Measurements from ENCODE around the gene GARIN5A.

GARIN5A gene

DNA sequence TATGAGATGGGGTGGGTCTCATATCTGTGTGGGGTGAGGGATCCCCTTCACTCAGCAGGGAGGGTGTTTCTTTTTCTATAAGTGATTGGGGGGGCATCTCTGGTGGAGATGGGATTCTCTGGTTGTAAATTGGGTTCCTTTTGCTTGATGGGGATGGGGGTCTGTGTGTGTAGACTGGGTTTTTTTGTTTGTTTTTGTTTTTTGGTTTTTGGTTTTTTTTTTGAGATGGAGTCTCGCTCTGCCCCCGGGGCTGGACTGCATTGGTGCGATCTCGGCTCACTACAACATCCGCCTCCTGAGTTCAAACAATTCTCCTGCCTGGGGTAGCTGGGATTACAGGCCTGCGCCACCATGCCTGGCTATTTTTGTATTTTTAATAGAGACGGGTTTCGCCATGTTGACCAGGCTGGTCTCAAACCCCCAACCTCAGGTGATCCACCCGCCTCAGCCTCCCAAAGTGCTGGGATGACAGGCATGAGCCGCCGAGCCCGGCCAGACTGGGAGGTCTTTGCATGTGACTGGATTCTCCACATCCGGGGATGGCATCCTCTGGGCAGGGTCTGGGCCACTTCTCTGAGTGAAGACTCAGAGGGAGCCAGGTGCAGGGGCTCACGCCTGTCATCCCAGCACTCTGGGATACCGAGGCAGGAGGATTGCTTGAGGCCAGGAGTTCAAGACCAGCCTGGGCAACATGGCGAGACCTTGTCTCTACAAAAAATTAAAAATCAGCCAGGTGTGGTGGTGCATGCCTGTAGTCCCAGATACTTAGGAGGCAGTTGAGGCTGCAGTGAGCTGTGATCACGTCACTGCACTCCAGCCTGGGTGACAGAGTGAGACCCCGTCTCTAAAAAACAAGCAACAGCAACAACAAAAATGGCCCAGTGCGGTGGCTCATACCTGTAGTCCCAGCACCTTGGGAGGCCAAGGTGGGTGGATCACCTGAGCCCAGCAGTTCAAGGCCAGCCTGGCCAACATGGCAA lies 43.2 kb downstream of the GARIN5A start:
- peak overlapping the region; percentile 57 for H3K4me3 Mint-ChIP-seq
- intact Hi-C loops (cut with micrococcal nuclease), result no loop called here
- H3K27ac Mint-ChIP-seq, result peak overlapping the region; percentile 99
- peaks cover 53% of the 10 kb centered on the region for H3K4me1 Mint-ChIP-seq (ENCODE audit: low read depth)
- peaks cover 6% of the 10 kb centered on the region for H3K36me3 Mint-ChIP-seq (ENCODE audit: low read depth)
- H3K9me3 Mint-ChIP-seq, result no peaks in the 10 kb centered on the region
- H3K27me3 Mint-ChIP-seq, result peaks cover 41% of the 10 kb centered on the region

DNA sequence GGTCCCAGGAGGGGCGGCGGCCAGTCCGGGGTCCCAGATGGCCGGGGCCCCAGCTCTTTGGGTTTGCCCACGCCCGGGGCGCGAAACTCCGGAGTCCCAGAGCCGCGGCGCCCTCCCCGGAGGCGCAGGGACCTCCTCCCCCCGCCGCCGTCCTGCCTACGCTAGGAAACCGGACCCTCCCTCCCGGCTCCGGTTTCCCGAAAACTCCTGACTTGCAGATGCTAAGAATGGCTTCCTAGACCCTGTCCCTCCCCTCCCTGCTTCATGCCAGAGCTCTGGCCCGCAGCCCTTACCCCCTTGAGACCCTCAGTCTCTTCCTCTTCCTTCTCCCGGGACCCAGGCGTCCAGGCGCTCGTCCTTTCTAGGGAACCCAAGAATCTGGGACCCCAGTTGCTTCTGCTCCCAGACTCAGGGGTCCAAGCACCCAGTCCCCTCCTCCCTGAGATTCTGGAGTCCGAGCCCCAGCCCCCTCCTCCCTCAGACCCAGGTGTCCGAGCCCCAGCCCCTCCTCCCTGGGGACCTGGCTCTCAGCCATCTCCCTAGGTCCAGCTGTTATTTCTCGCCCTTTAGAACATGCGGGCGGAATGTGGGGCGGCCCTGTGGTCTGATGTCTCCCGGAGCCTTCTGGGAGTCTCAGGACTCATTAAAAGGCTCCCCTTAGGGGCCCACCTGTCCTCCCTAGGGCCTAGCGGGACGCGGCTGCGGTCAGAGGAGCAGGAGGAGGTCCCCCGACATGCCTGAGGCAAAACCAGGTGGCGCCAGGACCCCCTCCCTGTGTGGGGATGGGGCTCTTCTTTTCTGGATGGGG lies 44.2 kb downstream of the GARIN5A start, which contains the start of gene MYBPC2:
Gene MYBPC2 (plus strand): TSS at position 672 of the 808 bp plus-strand sequence. CDS start 62 bp downstream, at position 734.
- Mint-ChIP-seq H3K36me3 (ENCODE audit: low read depth) (peaks cover 6% of the 10 kb centered on the region), H3K4me1 (ENCODE audit: low read depth) (peaks cover 59% of the 10 kb centered on the region), H3K4me3 (peak within 1 kb of the TSS; percentile 80), H3K9me3 (no peaks in the 10 kb centered on the region), H3K27ac (peak within 1 kb of the TSS; percentile 99), H3K27me3 (peaks cover 35% of the 10 kb centered on the region)
- intact Hi-C loops (cut with micrococcal nuclease), result no loop called here

DNA sequence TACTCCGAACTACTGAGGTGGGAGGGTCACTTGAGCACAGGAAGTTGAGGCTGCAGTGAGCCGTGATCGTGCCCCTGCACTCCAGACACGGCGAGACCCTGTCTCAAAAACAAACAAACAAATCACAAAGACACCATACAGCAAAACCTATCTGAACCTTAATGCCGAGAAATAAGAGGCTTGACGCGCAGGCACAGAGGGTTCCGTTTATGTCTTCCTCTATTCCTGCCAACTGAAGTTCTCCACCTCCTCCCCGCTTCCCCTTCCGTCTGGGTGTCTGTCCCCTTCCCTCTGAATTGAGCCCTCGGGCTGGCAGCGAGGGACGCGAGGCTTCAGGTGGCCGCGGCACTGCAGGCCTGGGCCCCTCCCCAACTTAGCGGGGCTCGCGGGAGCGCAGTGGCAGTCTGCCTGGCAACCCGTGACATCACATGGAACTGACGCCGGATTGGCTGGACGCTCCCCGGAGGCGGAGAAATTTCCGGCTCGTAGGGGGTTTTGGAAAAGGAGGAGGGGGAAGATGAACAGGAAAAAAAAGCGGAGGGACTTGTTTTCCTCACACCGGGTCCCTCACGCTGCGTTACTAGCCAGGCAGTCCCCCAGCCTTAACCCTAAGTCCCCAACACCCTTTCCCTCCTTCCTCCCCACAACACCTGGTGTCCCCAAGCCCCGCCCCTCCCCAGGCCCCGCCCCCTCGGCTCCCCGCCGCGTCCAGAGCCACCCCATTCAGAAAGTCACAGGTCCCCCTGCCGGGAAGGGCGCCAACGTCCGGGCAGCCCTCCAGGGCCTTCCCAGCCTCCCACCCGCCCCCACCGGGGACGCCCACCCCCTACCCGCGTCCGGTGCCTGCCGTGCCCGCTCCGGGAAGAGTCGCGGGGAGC lies 45.1 kb downstream of the GARIN5A start:
- Mint-ChIP-seq H3K36me3 (ENCODE audit: low read depth) (peaks cover 6% of the 10 kb centered on the region), H3K27ac (peak overlapping the region; percentile 99), H3K4me1 (ENCODE audit: low read depth) (peaks cover 59% of the 10 kb centered on the region), H3K9me3 (no peaks in the 10 kb centered on the region), H3K27me3 (peaks cover 29% of the 10 kb centered on the region), H3K4me3 (peak overlapping the region; percentile 80)
- intact Hi-C loops (cut with micrococcal nuclease), result loop anchor here (1.0 kb wide), 2 partner anchors 16 to 47 kb away; partner anchors contain the start of gene POLD1

DNA sequence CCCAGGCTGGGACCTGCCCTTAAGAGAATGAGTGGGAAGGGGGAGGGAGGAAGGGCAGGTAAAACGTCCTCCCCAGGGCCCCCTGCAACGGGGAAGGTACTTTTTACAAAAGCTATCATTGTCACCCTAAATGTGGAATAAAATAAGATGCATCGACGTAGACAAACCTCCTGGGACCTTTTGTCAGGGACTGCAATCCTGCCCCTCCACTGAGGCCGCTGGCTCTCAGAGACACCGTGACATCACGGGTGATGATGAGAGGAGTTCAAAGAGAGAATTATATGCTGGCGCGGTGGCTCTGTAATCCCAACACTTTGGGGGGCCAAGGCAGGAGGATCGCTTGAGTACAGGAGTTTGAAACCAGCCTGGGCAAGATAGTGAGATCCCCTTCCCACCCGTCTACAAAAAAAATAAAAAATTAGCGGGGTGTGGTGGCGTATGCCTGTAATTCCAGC lies 45.7 kb downstream of the GARIN5A start:
- Mint-ChIP-seq H3K36me3 (ENCODE audit: low read depth) (peaks cover 6% of the 10 kb centered on the region), H3K9me3 (no peaks in the 10 kb centered on the region), H3K27me3 (peaks cover 23% of the 10 kb centered on the region), H3K27ac (peak overlapping the region; percentile 99), H3K4me3 (peak overlapping the region; percentile 80), H3K4me1 (ENCODE audit: low read depth) (peaks cover 56% of the 10 kb centered on the region)
- intact Hi-C loops (cut with micrococcal nuclease), result loop anchor here (1.0 kb wide), 2 partner anchors 16 to 47 kb away; partner anchors contain the start of gene POLD1

DNA sequence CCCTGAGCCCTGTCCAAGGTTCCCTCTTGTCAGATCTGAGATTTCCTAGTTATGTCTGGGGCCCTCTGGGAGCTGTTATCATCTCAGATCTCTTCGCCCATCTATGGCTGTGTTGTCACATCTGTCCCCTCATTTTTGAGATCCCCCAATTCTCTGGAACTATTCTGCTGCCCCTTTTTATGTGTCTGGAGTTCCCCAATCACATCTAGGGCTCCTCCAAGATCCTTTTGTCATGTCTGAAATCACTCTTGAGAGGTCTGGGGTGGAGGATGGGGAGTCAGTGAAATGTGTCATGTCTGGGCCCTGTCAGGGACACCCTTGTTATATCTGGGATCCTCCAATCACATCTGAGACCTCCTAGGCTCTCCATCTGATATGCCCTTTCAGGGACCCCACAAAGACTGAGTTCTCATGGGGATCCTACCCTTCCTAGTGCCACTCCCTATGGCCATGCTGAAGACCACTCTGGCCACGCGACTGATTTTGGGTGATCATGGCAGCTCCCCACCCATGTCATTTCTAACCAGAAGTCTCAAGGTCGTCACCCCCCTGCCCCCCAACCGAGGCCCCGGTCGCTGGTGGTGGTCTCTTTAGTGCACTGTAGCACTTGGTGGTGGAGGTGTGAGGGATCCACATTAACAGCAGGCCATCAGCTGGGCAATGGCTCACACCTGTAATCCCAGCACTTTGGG lies 47.7 kb downstream of the GARIN5A start:
- H3K27ac Mint-ChIP-seq, result peak overlapping the region; percentile 99
- peak overlapping the region; percentile 64 for H3K4me3 Mint-ChIP-seq
- peaks cover 16% of the 10 kb centered on the region for H3K27me3 Mint-ChIP-seq
- H3K4me1 Mint-ChIP-seq (ENCODE audit: low read depth), result peaks cover 49% of the 10 kb centered on the region
- peaks cover 6% of the 10 kb centered on the region for H3K36me3 Mint-ChIP-seq (ENCODE audit: low read depth)
- H3K9me3 Mint-ChIP-seq, result no peaks in the 10 kb centered on the region
- intact Hi-C loops (cut with micrococcal nuclease), result no loop called here

DNA sequence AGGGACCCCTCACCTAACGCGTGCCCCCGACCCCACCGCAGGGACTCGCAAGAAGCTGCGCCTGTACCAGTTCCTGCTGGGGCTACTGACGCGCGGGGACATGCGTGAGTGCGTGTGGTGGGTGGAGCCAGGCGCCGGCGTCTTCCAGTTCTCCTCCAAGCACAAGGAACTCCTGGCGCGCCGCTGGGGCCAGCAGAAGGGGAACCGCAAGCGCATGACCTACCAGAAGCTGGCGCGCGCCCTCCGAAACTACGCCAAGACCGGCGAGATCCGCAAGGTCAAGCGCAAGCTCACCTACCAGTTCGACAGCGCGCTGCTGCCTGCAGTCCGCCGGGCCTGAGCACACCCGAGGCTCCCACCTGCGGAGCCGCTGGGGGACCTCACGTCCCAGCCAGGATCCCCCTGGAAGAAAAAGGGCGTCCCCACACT lies 48.6 kb downstream of the GARIN5A start:
- peaks cover 46% of the 10 kb centered on the region for H3K4me1 Mint-ChIP-seq (ENCODE audit: low read depth)
- intact Hi-C loops (cut with micrococcal nuclease), result no loop called here

DNA sequence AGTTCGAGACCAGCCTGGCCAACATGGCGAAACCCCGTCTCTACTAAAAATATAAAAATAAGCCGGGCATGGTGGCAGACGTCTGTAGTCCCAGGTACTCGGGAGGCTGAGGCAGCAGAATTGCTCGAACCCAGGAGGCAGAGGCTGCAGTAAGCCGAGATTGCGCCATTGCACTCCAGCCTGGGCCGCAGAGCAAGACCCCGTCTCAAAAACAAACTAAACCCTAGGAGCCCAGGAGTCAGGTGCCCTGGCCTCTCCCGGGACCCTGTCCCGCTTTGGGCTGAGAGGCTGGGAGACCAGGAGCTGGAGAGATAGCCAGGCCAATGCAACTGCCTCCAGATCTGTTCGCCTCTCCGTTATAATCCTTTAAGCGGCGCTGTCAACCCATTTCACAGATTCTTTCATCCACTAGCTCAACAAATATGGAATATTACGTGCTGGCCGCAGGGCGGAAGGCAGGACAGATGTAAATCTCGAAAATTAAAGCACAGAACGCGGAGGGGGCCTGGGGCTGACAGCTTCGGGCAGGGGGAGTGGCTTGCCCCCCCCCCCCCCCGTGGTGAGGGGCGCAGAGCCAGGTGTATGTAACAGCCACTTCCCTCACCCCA lies 49.2 kb downstream of the GARIN5A start:
- intact Hi-C loops (cut with micrococcal nuclease), result no loop called here
- H3K4me3 Mint-ChIP-seq, result peak overlapping the region; percentile 64
- H3K27ac Mint-ChIP-seq, result peak overlapping the region; percentile 99
- H3K4me1 Mint-ChIP-seq (ENCODE audit: low read depth), result peaks cover 40% of the 10 kb centered on the region
- peaks cover 6% of the 10 kb centered on the region for H3K36me3 Mint-ChIP-seq (ENCODE audit: low read depth)
- peaks cover 1% of the 10 kb centered on the region for H3K27me3 Mint-ChIP-seq
- no peaks in the 10 kb centered on the region for H3K9me3 Mint-ChIP-seq

More for the DNA sequence above, 48.6 kb downstream of the GARIN5A start:
- Mint-ChIP-seq H3K36me3 (ENCODE audit: low read depth) (peaks cover 6% of the 10 kb centered on the region), H3K4me3 (peak overlapping the region; percentile 64), H3K27me3 (peaks cover 7% of the 10 kb centered on the region), H3K27ac (peak overlapping the region; percentile 99), H3K9me3 (no peaks in the 10 kb centered on the region)

DNA sequence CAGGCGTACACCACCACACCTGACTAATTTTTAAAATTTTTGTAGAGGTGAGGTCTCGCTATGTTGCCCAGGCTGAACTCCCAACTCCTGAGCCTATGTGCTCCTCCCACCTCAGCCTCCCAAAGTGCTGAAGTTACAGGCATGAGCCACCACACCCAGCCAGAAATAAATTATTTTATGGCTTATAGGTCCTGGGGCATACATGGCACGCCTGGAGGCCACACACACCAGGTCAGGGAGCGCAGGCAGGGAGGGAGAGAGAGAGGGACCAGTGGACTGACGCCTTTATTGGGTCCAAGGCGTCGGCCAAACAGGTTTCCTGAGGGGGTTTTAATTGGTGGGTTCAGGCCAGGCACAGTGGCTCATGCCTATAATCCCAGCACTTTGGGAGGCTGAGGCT lies 51.1 kb downstream of the GARIN5A start:
- Mint-ChIP-seq H3K36me3 (ENCODE audit: low read depth) (no peaks in the 10 kb centered on the region), H3K27ac (no peak overlapping the region), H3K27me3 (peaks cover 4% of the 10 kb centered on the region), H3K4me1 (ENCODE audit: low read depth) (peaks cover 27% of the 10 kb centered on the region), H3K4me3 (no peak overlapping the region), H3K9me3 (no peaks in the 10 kb centered on the region)
- intact Hi-C loops (cut with micrococcal nuclease), result no loop called here

DNA sequence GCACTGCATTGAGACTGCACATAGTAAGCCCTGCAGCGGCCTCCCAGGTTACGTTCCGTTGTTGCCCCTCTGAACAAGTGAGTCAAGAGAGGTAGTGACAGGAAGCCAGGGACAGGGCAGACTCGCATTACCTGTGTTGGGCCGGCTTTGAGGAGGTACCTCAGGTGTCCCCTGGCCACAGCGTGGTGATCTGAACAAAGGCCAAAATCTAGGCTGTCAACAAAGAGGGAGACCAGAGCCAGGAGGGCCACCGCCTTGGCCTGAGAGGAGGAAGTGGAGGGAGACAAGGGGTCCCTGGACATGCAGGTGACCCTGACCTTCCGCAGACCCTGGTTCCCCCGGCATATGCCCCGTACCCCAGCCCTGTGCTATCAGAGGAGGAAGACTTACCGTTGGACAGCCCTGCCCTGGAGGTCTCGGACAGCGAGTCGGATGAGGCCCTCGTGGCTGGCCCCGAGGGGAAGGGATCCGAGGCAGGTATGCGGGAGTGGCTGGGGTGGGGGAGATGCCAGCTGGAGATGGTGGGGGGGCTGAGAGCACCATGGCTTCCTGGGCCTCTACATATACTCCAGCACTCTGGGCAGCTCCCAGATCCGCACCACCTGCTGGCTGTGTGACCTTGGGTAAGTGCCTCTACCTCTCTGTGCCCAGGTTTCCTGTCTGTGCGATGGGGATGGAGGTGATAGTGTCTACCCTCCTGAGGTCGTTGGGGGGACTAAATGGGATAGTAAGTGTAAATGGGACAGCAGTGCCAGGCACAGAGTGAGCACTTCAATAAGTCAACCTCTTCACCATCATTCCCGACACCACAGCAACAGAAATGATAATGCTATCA lies 53.2 kb downstream of the GARIN5A start:
- intact Hi-C loops (cut with micrococcal nuclease), result no loop called here
- peaks cover 24% of the 10 kb centered on the region for H3K4me1 Mint-ChIP-seq (ENCODE audit: low read depth)
- peaks cover 24% of the 10 kb centered on the region for H3K27me3 Mint-ChIP-seq
- H3K4me3 Mint-ChIP-seq, result no peak overlapping the region
- H3K36me3 Mint-ChIP-seq (ENCODE audit: low read depth), result peaks cover 4% of the 10 kb centered on the region
- H3K9me3 Mint-ChIP-seq, result no peaks in the 10 kb centered on the region
- peak overlapping the region; percentile 54 for H3K27ac Mint-ChIP-seq

DNA sequence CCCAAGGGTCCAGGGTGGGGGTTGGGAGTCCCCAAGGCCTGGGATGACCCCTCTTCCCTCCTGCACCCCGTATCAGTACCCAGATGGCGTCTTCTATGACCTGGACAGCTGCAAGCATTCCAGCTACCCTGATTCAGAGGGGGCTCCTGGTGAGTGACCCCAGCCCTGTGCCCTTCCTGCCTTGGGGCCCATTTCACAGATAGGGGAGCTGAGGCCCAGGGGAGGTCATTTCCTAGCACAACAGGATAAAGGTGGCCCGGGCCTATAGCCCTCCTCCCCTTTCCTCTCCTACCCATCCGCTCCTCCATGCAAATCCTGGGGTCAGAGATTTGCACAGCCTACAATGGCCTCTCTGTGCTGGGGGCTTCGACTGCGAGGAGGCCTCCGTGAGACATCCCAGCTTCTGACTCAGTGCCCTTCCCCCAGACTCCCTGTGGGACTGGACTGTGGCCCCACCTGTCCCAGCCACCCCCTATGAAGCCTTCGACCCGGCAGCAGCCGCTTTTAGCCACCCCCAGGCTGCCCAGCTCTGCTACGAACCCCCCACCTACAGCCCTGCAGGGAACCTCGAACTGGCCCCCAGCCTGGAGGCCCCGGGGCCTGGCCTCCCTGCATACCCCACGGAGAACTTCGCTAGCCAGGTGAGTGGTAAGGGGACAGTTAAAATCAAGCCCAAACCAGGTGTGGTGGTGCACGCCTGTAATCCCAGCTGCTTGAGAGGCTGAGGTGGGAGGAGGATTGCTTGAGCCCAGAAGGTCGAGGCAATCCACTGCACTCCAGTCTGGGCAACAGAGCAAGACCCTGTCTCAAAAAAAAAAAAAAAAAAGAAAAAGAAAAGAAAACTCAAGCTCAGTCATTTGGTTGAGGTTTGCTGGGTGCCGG lies 54.0 kb downstream of the GARIN5A start:
- no peak overlapping the region for H3K4me3 Mint-ChIP-seq
- intact Hi-C loops (cut with micrococcal nuclease), result no loop called here
- no peaks in the 10 kb centered on the region for H3K9me3 Mint-ChIP-seq
- peak overlapping the region; percentile 54 for H3K27ac Mint-ChIP-seq
- peaks cover 31% of the 10 kb centered on the region for H3K27me3 Mint-ChIP-seq
- H3K36me3 Mint-ChIP-seq (ENCODE audit: low read depth), result peaks cover 8% of the 10 kb centered on the region
- H3K4me1 Mint-ChIP-seq (ENCODE audit: low read depth), result peaks cover 22% of the 10 kb centered on the region

DNA sequence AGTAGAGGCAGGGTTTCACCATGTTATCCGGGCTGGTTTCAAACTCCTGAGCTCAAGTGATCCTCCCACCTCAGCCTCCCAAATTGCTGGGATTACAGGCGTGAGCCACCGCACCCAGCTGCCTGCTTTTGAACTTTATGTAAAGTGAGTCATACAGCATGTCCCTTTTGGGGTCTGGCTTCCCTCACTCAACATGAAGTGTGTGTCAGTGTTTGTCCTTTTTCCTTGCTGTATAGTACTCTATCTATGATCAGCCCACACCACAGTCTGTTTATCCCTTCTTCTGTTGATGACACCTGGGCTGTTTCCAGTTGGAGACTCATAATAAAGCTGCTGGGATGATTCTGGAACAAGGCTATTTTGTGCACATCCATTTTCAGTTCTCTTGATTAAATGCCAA lies 55.8 kb downstream of the GARIN5A start:
- Mint-ChIP-seq H3K27me3 (peaks cover 31% of the 10 kb centered on the region), H3K4me3 (no peak overlapping the region), H3K4me1 (ENCODE audit: low read depth) (peaks cover 35% of the 10 kb centered on the region), H3K27ac (no peak overlapping the region), H3K9me3 (no peaks in the 10 kb centered on the region), H3K36me3 (ENCODE audit: low read depth) (peaks cover 8% of the 10 kb centered on the region)
- intact Hi-C loops (cut with micrococcal nuclease), result no loop called here

All from dendritic cell treated with granulocyte-macrophage colony-stimulating factor and Interleukin-4, amounts not matched to agents 40 ng/mL and 50 ng/mL, for 4 days (primary cell).